Kidney tubule cell (primary cell): ENCODE results near the gene MYO1A.
A peak's percentile ranks its signal among the peaks of the same experiment; 100 is the strongest.
"Not testable (repeated sequence)": the region's sequence is repeated elsewhere in the genome, so short reads cannot be mapped to it uniquely, and the experiment has no call there.

Experiments used
- DNase-seq: peaks from one replicate; pipeline ENCODE4 v3.0.0-alpha.2; 2018; ENCODE audit warnings: low spot score

Gene MYO1A

GRCh38 chr12:57046947-57047890 lies 2.7 kb downstream of the MYO1A start:
- DNase-seq = no peak

- no peak for DNase-seq
Measured at GRCh38 chr12:57046086-57046791, 3.7 kb downstream of the MYO1A start.

GRCh38 chr12:57044889-57045288 lies 5.0 kb downstream of the MYO1A start:
- DNase-seq = no peak

- no peak for DNase-seq
Measured at GRCh38 chr12:57044468-57044867, 5.5 kb downstream of the MYO1A start.

GRCh38 chr12:57042695-57043094 lies 7.2 kb downstream of the MYO1A start:
- no peak for DNase-seq

GRCh38 chr12:57040750-57041149 lies 9.2 kb downstream of the MYO1A start:
- no peak for DNase-seq

- no peak for DNase-seq
Measured at GRCh38 chr12:57040211-57040610, 9.7 kb downstream of the MYO1A start.

GRCh38 chr12:57039016-57039798 lies 10.7 kb downstream of the MYO1A start:
- DNase-seq = no peak

- DNase-seq = no peak
Measured at GRCh38 chr12:57037264-57037663, 12.7 kb downstream of the MYO1A start.

- DNase-seq = peak; percentile 13
Measured at GRCh38 chr12:57033431-57033830, 16.5 kb downstream of the MYO1A start.

GRCh38 chr12:57031789-57032188 lies 18.1 kb downstream of the MYO1A start:
- DNase-seq = no peak

- peak; percentile 21 for DNase-seq
Measured at GRCh38 chr12:57031138-57031725, 18.7 kb downstream of the MYO1A start.

GRCh38 chr12:57029457-57029856 lies 20.5 kb downstream of the MYO1A start:
- DNase-seq = no peak

- DNase-seq = no peak
Measured at GRCh38 chr12:57027805-57028153, 22.1 kb downstream of the MYO1A start.

- DNase-seq = no peak
Measured at GRCh38 chr12:57027011-57027804, 22.7 kb downstream of the MYO1A start.

GRCh38 chr12:57025196-57025595 lies 24.7 kb downstream of the MYO1A start:
- no peak for DNase-seq

- not testable (repeated sequence) for DNase-seq
Measured at GRCh38 chr12:57022324-57022723, 27.6 kb downstream of the MYO1A start.

- no peak for DNase-seq
Measured at GRCh38 chr12:57019983-57020719, 29.8 kb downstream of the MYO1A start.

GRCh38 chr12:57018906-57019305 lies 31.0 kb downstream of the MYO1A start:
- DNase-seq = no peak

- not testable (repeated sequence) for DNase-seq
Measured at GRCh38 chr12:57018353-57018752, 31.6 kb downstream of the MYO1A start.

- no peak for DNase-seq
Measured at GRCh38 chr12:57016348-57016747, 33.6 kb downstream of the MYO1A start, which contains the start of gene TAC3. Gene TAC3, minus strand, starts transcription at chr12:57016529. Its CDS starts 732 bp downstream, at chr12:57015797.
